NK-92 (cell line): ENCODE results near the gene HS2ST1.
"Not testable (repeated sequence)": the region's sequence is repeated elsewhere in the genome, so short reads cannot be mapped to it uniquely, and the experiment has no call there.

Experiments
- DNase-seq: peaks from one replicate; lab custom pipeline; 2025; ENCODE audit not compliant: unreplicated experiment; lab: John Stamatoyannopoulos, UW

The HS2ST1 gene

GRCh38 chr1:86965012-86965826 lies 50.8 kb downstream of the HS2ST1 start:
- no peak for DNase-seq

GRCh38 chr1:86965827-86966182 lies 51.4 kb downstream of the HS2ST1 start:
- no peak for DNase-seq

DNA sequence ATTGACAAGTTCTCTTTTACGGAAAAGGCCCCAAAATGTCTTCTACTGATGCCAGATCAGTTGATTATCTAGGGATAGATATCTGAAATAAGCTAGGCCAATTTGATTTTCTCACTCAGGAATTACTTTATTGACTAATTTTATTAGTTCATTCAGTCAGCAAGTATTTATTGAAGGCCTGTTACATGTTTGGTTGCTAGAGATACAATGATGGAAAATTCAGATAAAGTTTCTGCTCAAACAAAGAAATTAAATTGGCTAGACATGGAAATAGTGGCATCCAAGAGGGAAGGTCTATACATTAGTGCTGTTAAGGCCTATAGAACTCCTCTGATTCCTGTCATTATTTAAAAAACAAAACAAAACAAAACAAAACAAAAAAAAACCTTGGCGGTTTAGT lies 56.5 kb downstream of the HS2ST1 start:
- no peak for DNase-seq

- no peak for DNase-seq
Measured at GRCh38 chr1:86971778-86972177, 57.3 kb downstream of the HS2ST1 start.

DNA sequence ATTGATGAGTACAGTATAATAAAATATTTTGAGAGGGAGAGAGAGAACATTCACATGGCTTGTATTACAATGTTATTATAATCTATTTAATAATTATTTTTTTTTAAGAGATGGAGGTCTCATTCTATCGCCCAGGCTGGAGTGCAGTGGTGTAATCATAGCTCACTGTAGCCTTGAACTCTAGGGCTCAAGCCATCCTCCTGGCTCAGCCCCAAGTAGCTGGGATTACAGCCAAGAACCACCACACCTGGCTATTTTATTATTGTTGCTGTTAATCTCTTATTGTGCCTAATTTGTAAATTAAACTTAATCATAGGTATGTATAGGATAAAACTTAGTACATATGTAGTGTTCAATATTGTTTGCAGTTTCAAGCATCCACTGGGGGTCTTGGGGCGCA lies 57.8 kb downstream of the HS2ST1 start:
- no peak for DNase-seq

GRCh38 chr1:86975993-86976550 lies 61.6 kb downstream of the HS2ST1 start:
- no peak for DNase-seq

GRCh38 chr1:86976664-86977063 lies 62.2 kb downstream of the HS2ST1 start:
- no peak for DNase-seq

- DNase-seq: no peak
Measured at GRCh38 chr1:86981482-86982213, 67.2 kb downstream of the HS2ST1 start.

DNA sequence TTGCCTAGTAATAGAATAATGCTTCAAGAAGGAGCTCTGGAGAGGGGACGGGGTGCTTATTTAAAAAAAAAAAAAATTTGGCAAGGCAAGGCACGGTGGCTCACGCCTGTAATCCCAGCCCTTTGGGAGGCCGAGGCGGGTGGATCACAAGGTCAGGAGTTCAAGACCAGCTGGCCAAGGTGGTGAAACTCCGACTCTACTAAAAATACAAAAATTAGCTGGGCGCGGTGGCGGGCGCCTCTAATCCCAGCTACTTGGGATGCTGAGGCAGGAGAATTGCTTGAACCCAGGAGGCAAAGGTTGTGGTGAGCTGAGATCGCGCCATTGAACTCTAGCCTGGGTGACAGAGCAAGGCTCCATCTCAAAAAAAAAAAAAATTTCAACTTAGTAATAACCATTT lies 69.2 kb downstream of the HS2ST1 start:
- not testable (repeated sequence) for DNase-seq

GRCh38 chr1:86987446-86987845 lies 73.0 kb downstream of the HS2ST1 start:
- DNase-seq: no peak

- DNase-seq: no peak
Measured at GRCh38 chr1:86988835-86989234, 74.4 kb downstream of the HS2ST1 start.

DNA sequence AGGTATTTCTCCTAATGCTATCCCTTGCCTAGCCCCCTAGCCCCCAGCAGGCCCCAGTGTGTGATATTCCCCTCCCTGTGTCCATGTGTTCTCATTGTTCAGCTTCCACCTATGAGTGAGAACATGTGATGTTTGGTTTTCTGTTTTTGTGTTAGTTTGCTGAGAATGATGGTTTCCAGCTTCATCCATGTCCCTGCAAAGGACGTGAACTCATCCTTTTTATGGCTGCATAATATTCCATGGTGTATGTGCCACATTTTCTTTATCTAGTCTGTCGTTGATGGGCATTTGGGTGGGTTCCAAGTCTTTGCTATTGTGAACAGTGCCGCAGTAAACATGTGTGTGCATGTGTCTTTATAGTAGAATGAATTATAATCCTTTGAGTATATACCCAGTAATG lies 75.3 kb downstream of the HS2ST1 start:
- DNase-seq: not testable (repeated sequence)

DNA sequence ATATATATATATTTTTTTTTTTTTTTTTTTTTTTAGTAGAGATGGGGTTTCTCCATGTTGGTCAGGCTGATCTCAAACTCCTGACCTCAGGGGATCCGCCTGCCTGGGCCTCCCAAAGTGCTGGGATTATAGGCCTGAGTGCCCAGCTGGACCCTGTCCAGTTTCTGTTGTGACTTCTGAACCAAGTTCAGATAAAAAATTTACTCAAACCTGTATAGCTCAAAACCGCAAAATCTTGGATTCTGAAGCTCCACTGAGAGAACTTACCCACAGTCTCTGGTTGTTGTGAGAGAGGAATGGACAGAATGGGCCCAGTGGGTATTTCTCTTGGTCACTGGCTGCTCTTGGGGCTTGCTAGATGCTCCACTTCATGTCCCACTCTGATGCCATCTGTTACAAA lies 76.4 kb downstream of the HS2ST1 start:
- DNase-seq: no peak

DNA sequence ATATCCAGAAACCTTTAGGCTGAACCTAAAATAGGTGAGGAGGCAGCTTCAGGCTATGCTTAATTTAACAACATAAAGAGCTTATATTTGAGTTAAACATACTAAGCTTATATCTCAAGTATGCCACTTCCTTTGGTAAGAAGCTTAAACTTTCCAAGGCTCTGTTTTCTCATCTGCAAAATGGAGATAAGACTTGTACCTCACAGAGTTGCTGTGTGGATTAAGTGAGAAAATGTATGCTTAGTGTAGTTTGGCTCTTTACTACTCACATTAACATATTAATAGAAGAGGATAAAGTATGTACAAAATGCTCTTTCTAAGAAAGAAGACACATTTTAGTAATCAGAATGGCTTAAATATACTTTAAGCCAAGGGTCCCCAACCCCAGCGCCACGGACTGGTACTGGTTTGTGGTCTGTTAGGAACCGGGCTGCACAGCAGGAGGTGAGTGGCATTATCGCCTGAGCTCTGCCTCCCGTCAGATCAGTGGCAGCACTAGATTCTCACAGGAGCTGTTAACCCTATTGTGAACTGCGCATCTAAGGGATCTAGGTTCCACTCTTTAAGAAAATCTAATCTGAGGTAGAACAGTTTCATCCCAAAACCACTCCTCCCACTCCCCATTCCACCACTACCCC lies 77.2 kb downstream of the HS2ST1 start:
- no peak for DNase-seq

- no peak for DNase-seq
Measured at GRCh38 chr1:86992861-86993260, 78.4 kb downstream of the HS2ST1 start.

DNA sequence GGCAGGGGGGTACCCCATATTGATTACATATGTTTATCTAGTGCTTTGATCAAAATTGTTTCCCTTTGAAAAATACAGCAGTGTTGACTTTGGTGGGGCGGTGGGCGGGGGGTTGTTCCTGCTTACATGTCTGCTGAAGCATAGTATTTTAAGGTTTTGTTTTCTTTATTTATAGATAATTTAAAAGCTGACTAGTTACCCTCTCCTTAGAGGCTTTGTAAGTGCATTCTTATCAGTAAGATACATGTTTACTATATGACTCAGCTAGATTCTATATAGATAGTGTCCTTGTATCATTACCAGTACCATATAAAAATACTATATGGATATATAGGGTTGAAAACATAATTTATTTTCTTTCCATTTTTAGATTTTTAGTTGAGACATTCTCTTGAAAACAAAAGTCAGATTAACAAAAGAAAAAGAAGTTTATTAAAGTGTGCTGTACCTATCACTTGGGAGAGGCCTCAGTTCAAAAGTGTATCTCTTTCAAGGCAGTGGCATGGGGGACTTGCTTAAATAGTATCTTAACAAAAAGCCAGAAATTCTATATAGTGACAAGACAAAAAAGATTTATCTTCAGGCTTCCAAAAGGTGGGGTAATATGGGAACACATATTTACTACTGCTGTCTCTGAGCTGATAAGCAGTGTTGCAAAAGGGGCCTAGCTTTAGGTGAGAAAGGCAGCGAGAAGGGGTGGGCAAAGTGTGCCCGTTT lies 79.0 kb downstream of the HS2ST1 start:
- no peak for DNase-seq

DNA sequence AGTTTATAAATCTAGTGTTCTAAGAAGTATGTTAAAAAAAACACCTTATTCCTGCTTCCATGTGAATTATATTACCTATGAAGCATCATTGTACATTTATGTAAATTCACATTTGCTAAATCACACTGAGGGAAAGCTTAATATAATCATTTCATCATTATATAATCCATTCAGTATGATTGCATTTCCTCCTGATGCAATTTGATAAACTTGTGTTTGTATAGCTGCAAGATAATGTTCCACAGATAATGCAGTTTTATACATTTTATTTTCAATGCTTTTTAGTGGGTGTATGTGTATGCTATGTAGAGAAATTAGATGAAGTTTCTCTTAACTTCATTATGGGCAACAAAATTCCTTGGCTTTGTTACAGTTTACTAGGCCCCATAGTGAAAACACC lies 79.6 kb downstream of the HS2ST1 start:
- no peak for DNase-seq

DNA sequence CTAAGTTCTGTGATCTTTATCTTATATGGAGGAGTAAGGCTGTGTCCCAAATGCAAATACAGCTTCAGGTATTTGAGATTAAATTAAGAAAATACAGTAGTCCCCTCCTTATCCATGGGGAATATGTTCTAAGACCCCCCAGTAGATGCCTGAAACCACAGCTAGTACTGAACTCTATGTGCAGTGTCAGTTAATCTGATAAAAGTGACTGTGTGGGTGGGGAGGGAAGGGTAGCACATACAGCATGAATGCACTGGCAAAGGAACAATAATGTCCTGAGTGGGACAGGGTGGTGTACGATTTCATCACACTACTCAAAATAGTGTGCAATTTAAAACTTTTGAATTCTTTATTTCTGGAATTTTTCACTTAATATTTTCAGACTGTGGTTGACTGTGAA lies 83.1 kb downstream of the HS2ST1 start:
- no peak for DNase-seq

- no peak for DNase-seq
Measured at GRCh38 chr1:86998280-86998679, 83.8 kb downstream of the HS2ST1 start.

GRCh38 chr1:86998727-86999126 lies 84.3 kb downstream of the HS2ST1 start:
- DNase-seq: no peak

GRCh38 chr1:87000460-87000859 lies 86.0 kb downstream of the HS2ST1 start:
- no peak for DNase-seq
